Osteocyte (in vitro differentiated cells): ENCODE data around the gene SDS. TPM values are rescaled to one million over a fixed set of nuclear protein-coding genes. Genes with fewer than 3 reads are reported as not detected.

ENCODE experiments used
- DNase-seq: peaks from one replicate; pipeline ENCODE4 v3.0.0; 2021; ENCODE audit warnings: mixed read lengths; ENCODE audit not compliant: unreplicated experiment; ENCODE audit errors: extremely low spot score
- H3K27ac Mint-ChIP-seq: one replicate; pipeline ENCODE4 v1.8.0; 2021; ENCODE audit warnings: mild to moderate bottlenecking, mixed read lengths; ENCODE audit not compliant: unreplicated experiment
- H3K27me3 Mint-ChIP-seq: one replicate; pipeline ENCODE4 v1.8.0; 2021; ENCODE audit warnings: mixed read lengths; ENCODE audit not compliant: unreplicated experiment
- H3K36me3 Mint-ChIP-seq: one replicate; pipeline ENCODE4 v1.8.0; 2021; ENCODE audit warnings: mixed read lengths; ENCODE audit not compliant: unreplicated experiment
- H3K4me1 Mint-ChIP-seq: one replicate; pipeline ENCODE4 v1.8.0; 2021; ENCODE audit warnings: mixed read lengths; ENCODE audit not compliant: unreplicated experiment
- H3K4me3 Mint-ChIP-seq: one replicate; pipeline ENCODE4 v1.8.0; 2021; ENCODE audit warnings: mild to moderate bottlenecking, moderate library complexity, mixed read lengths; ENCODE audit not compliant: unreplicated experiment
- H3K9me3 Mint-ChIP-seq: one replicate; pipeline ENCODE4 v1.8.0; 2021; ENCODE audit warnings: mixed read lengths; ENCODE audit not compliant: unreplicated experiment
- CTCF ChIP-seq: fragments of 200-600 bp; sonication (generic); IDR thresholded peaks from 2 replicates; pipeline ENCODE4 v1.5.0; 2021; ENCODE audit warnings: antibody characterized with exemption, mild to moderate bottlenecking, moderate library complexity
- total RNA-seq: library from RNA; stranded (reverse); gene quantifications from 2 replicates; pipeline ENCODE4 v1.2.1, GENCODE V29; 2021

The SDS gene
- total RNA-seq, 1 donor from 2014 or later, result not detected

- no peaks in the 10 kb centered on the region for H3K9me3 Mint-ChIP-seq
- no peak for DNase-seq
- H3K27ac Mint-ChIP-seq, result no peak overlapping the region
- peaks cover 30% of the 10 kb centered on the region for H3K36me3 Mint-ChIP-seq
- no peak for TF ChIP-seq CTCF
- no peak overlapping the region for H3K4me3 Mint-ChIP-seq
- no peaks in the 10 kb centered on the region for H3K27me3 Mint-ChIP-seq
- no peaks in the 10 kb centered on the region for H3K4me1 Mint-ChIP-seq
Observed at GRCh38 chr12:113385282-113385882, 18.3 kb downstream of the SDS start.

GRCh38 chr12:113384778-113385177 is 18.9 kb downstream of the SDS start:
- no peaks in the 10 kb centered on the region for H3K27me3 Mint-ChIP-seq
- peaks cover 30% of the 10 kb centered on the region for H3K36me3 Mint-ChIP-seq
- H3K27ac Mint-ChIP-seq, result no peak overlapping the region
- no peaks in the 10 kb centered on the region for H3K9me3 Mint-ChIP-seq
- no peak overlapping the region for H3K4me3 Mint-ChIP-seq
- no peaks in the 10 kb centered on the region for H3K4me1 Mint-ChIP-seq
- no peak for TF ChIP-seq CTCF
- DNase-seq, result no peak

DNA sequence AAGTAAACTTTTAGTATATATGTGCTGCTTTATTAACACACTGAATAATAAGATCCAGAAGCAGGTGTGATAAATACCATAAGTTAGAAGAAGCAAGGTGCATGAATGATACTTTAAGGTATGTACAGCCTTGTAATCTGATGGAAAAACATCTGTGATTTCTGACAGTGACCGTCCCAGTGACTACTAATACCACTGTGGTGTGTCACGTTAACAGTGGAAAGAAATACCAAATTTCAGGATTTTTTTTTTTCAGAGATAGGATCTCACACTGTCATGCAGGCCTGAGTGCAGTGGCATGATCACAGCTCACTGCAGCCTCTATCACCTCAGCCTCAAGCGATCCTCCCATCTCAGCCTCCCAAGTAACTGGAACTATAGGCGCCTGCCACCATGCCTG is 21.5 kb downstream of the SDS start:
- no peak for TF ChIP-seq CTCF
- no peak overlapping the region for H3K27ac Mint-ChIP-seq
- DNase-seq, result no peak
- no peak overlapping the region for H3K4me3 Mint-ChIP-seq
- no peaks in the 10 kb centered on the region for H3K9me3 Mint-ChIP-seq
- H3K36me3 Mint-ChIP-seq, result peaks cover 25% of the 10 kb centered on the region
- H3K4me1 Mint-ChIP-seq, result no peaks in the 10 kb centered on the region
- H3K27me3 Mint-ChIP-seq, result no peaks in the 10 kb centered on the region

DNA sequence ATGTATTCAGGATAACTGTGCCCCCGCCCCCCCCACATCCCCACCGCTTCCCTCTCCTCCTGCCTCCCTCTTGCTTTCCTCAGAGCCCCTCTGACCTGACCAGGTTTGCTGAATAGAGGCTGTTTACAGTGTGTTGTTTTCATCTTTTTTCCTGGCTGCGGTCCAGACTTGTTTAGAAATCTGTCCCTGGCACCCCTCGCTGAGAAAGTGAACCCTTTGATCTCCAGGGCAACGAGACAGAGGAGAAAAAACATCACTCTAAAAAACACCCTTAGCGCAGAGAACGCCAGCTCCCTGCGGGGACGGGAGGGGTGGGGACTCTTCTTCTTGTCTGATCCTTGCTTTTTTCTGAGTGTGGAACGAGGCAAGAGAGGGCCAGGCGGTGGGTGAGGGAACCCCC is 22.5 kb downstream of the SDS start:
- H3K4me1 Mint-ChIP-seq, result no peaks in the 10 kb centered on the region
- no peak overlapping the region for H3K4me3 Mint-ChIP-seq
- H3K36me3 Mint-ChIP-seq, result peaks cover 28% of the 10 kb centered on the region
- no peak overlapping the region for H3K27ac Mint-ChIP-seq
- H3K9me3 Mint-ChIP-seq, result no peaks in the 10 kb centered on the region
- no peak for DNase-seq
- H3K27me3 Mint-ChIP-seq, result no peaks in the 10 kb centered on the region
- no peak for TF ChIP-seq CTCF

GRCh38 chr12:113378291-113378690 is 25.4 kb downstream of the SDS start:
- H3K4me1 Mint-ChIP-seq, result no peaks in the 10 kb centered on the region
- no peaks in the 10 kb centered on the region for H3K27me3 Mint-ChIP-seq
- peaks cover 29% of the 10 kb centered on the region for H3K36me3 Mint-ChIP-seq
- H3K27ac Mint-ChIP-seq, result no peak overlapping the region
- no peak for TF ChIP-seq CTCF
- DNase-seq, result no peak
- no peak overlapping the region for H3K4me3 Mint-ChIP-seq
- no peaks in the 10 kb centered on the region for H3K9me3 Mint-ChIP-seq
